ENCODE data around the gene HMGXB3. TPM values are rescaled to one million over a fixed set of nuclear protein-coding genes. Genes with fewer than 3 reads are reported as not detected.

Gene HMGXB3
- total RNA-seq, 1 experiment from 2014 or later, result 56.2 TPM

GRCh38 chr5:150022158-150022531 is 21.6 kb downstream of the HMGXB3 start:
- no peaks in the 10 kb centered on the region for H3K27me3 ChIP-seq (ENCODE audit: control insufficient read depth, insufficient read depth, low read length)
- in situ Hi-C loops (cut with HindIII; ENCODE audit: low pct_unique_long_range_greater_than_20kb, low sequenced_read_pairs), result no loop called here
- DNase-seq (ENCODE audit: low read depth, low spot score) (peak; percentile 78), ATAC-seq (peak; percentile 61; the same call in 1 of the 2 replicates)
- no TSS peak for BruUV-seq (replicated peaks)
- H3K27ac ChIP-seq (ENCODE audit: low read length), result no peak overlapping the region
- POLR2A ChIA-PET, result no interaction called here
- H3K4me3 ChIP-seq (ENCODE audit: low read depth in 2 of 2, low read length in 2 of 2), result peak overlapping the region in 1 of 2 experiments; percentile 19; a peak in 1 of 4 replicates
- peaks cover 61% of the 10 kb centered on the region for H3K36me3 ChIP-seq (ENCODE audit: control insufficient read depth, insufficient read depth, low read length)
- intact Hi-C loops (cut with micrococcal nuclease; ENCODE audit: unreplicated experiment), result no loop called here
- TF ChIP-seq POLR2AphosphoS5 (IDR thresholded peaks at IDR 0.05; ENCODE audit: low read depth, low read length), result no peak
- no peak for TF ChIP-seq SIN3A (IDR thresholded peaks at IDR 0.05; ENCODE audit: borderline replicate concordance, insufficient read depth, low read depth, low read length)
- TF ChIP-seq TCF7L2 (IDR thresholded peaks at IDR 0.05; ENCODE audit: low read depth, low read length), result no peak
- no peak for TF ChIP-seq CTCF (IDR thresholded peaks at IDR 0.05)
- TF ChIP-seq REST (IDR thresholded peaks at IDR 0.05; ENCODE audit: insufficient read depth in 1 of 2, low read depth in 2 of 2, low read length in 1 of 2), result no peak
- no peaks in the 10 kb centered on the region for H3K9me3 ChIP-seq (ENCODE audit: control insufficient read depth, insufficient read depth, low read depth, low read length)
- CTCF ChIA-PET, result interaction anchor here (1.4 kb wide), 1 partner anchor 189 kb away, joined by 3 read pairs; no protein-coding TSS in a partner anchor
- peaks cover 17% of the 10 kb centered on the region for H3K4me1 ChIP-seq (ENCODE audit: control insufficient read depth, insufficient read depth, low read length)

GRCh38 chr5:150022681-150023080 is 22.1 kb downstream of the HMGXB3 start:
- no peaks in the 10 kb centered on the region for H3K27me3 ChIP-seq (ENCODE audit: control insufficient read depth, insufficient read depth, low read length)
- H3K9me3 ChIP-seq (ENCODE audit: control insufficient read depth, insufficient read depth, low read depth, low read length), result no peaks in the 10 kb centered on the region
- peaks cover 61% of the 10 kb centered on the region for H3K36me3 ChIP-seq (ENCODE audit: control insufficient read depth, insufficient read depth, low read length)
- H3K4me1 ChIP-seq (ENCODE audit: control insufficient read depth, insufficient read depth, low read length), result peaks cover 17% of the 10 kb centered on the region
- no TSS peak for BruUV-seq (replicated peaks)
- H3K4me3 ChIP-seq (ENCODE audit: low read depth in 2 of 2, low read length in 2 of 2), result no peak overlapping the region
- no peak for DNase-seq (ENCODE audit: low read depth, low spot score)
- H3K27ac ChIP-seq (ENCODE audit: low read length), result no peak overlapping the region
- ATAC-seq, result no peak
- ChIA-PET POLR2A (interaction anchor here (0.6 kb wide), 1 partner anchor 20 kb away, joined by 12 read pairs; no protein-coding TSS in a partner anchor), CTCF (interaction anchor here (1.4 kb wide), 1 partner anchor 189 kb away, joined by 3 read pairs; no protein-coding TSS in a partner anchor)
- intact Hi-C loops (cut with micrococcal nuclease; ENCODE audit: unreplicated experiment) (no loop called here), in situ Hi-C loops (cut with HindIII; ENCODE audit: low pct_unique_long_range_greater_than_20kb, low sequenced_read_pairs) (no loop called here)
- TF ChIP-seq REST (IDR thresholded peaks at IDR 0.05; ENCODE audit: insufficient read depth in 1 of 2, low read depth in 2 of 2, low read length in 1 of 2) (no peak), CTCF (IDR thresholded peaks at IDR 0.05) (no peak), POLR2AphosphoS5 (IDR thresholded peaks at IDR 0.05; ENCODE audit: low read depth, low read length) (no peak)
